HepG2 (cell line): Measurements from ENCODE around the gene ARHGDIA. TPM values are rescaled to one million over a fixed set of nuclear protein-coding genes. Genes with fewer than 3 reads are reported as not detected.

Experiments used
- HINFP ChIP-seq: sonication (generic); formaldehyde crosslinking; IDR thresholded peaks from 2 replicates; pipeline ENCODE4 v1.4.0; 2020; ENCODE audit warnings: low read depth, mild to moderate bottlenecking, missing genetic modification reagents
- MTA3 ChIP-seq: sonication (generic); formaldehyde crosslinking; IDR thresholded peaks from 2 replicates; pipeline ENCODE4 v1.4.0; 2020; ENCODE audit warnings: missing genetic modification reagents
- NFIB ChIP-seq: sonication (generic); formaldehyde crosslinking; IDR thresholded peaks from 2 replicates; pipeline ENCODE4 v1.9.0; 2021; ENCODE audit warnings: missing genetic modification reagents, mild to moderate bottlenecking, borderline replicate concordance
- NKX3-1 ChIP-seq: sonication (generic); formaldehyde crosslinking; IDR thresholded peaks from 2 replicates; pipeline ENCODE4 v1.5.0; 2020; ENCODE audit warnings: missing genetic modification reagents
- SRSF1 ChIP-seq: fragments of 200-400 bp; formaldehyde crosslinking; optimal IDR thresholded peaks from 2 replicates; pipeline ENCODE3; 2017; ENCODE audit warnings: mild to moderate bottlenecking, low read depth, low read length, moderate library complexity
- TBL1XR1 ChIP-seq: fragments of 150-350 bp; IDR thresholded peaks from 2 replicates; pipeline ENCODE4 v1.6.1; 2014; ENCODE audit warnings: borderline replicate concordance, low read length; ENCODE audit not compliant: partially characterized antibody
- TBP ChIP-seq: sonication (generic); formaldehyde crosslinking; IDR thresholded peaks from 2 replicates; pipeline ENCODE4 v1.5.0; 2020; ENCODE audit warnings: missing genetic modification reagents
- ZNF235 ChIP-seq: sonication (generic); formaldehyde crosslinking; IDR thresholded peaks from 2 replicates; pipeline ENCODE4 v1.8.1; 2023; ENCODE audit warnings: mild to moderate bottlenecking, missing genetic modification reagents, borderline replicate concordance
- ZNF318 ChIP-seq: sonication (generic); formaldehyde crosslinking; IDR thresholded peaks from 2 replicates; pipeline ENCODE4 v1.4.0; 2020; ENCODE audit warnings: mild to moderate bottlenecking, missing genetic modification reagents
- ZNF574 ChIP-seq: sonication (generic); formaldehyde crosslinking; IDR thresholded peaks from 2 replicates; pipeline ENCODE4 v1.4.0; 2020; ENCODE audit warnings: missing genetic modification reagents
- ZNF629 ChIP-seq: sonication (generic); formaldehyde crosslinking; conservative IDR thresholded peaks from 2 replicates; pipeline ENCODE4 v1.5.0; 2020; ENCODE audit warnings: missing genetic modification reagents
- ZNF740 ChIP-seq: sonication (generic); formaldehyde crosslinking; IDR thresholded peaks from 2 replicates; pipeline ENCODE4 v1.4.0; 2020; ENCODE audit warnings: missing genetic modification reagents
- polyA plus RNA-seq, 8 experiments: library from polyadenylated mRNA; depleted of rRNA in 3 of 8; stranded (reverse) in 7 of 8; unstranded in 1 of 8; fragments of >200 nt; fragmentation: Illumina TruSeq in 4 of 8; extraction: Trizol in 4 of 8; gene quantifications; 2 replicates each; pipeline versions ENCODE4 v1.2.1 to v1.2.3, GENCODE V29; 2011 to 2016; ENCODE audit warnings: low read depth in 4 of 8, missing spikeins in 1 of 8, mixed read lengths in 1 of 8; ENCODE audit not compliant: insufficient read depth in 1 of 8
- total RNA-seq, 5 experiments: library from RNA; depleted of rRNA; stranded (reverse); fragments of >200 nt; fragmentation: Illumina TruSeq; extraction: Trizol; gene quantifications; 2 replicates each; pipeline ENCODE4 v1.2.3, GENCODE V29; 2016; ENCODE audit warnings: low read depth in 1 of 5
- TF ChIP-seq, protein P1 (sequence below): sonication (generic); formaldehyde crosslinking; conservative IDR thresholded peaks from 2 replicates; pipeline ENCODE4 v1.8.0; 2022; ENCODE audit warnings: mild to moderate bottlenecking, moderate library complexity, missing genetic modification reagents

Gene ARHGDIA
- total and polyA plus RNA-seq, 2 of the 13 experiments (the other 11 are each of a cell fraction or from before 2014, with no cell fraction given) = 40.0 to 64.0 TPM

DNA sequence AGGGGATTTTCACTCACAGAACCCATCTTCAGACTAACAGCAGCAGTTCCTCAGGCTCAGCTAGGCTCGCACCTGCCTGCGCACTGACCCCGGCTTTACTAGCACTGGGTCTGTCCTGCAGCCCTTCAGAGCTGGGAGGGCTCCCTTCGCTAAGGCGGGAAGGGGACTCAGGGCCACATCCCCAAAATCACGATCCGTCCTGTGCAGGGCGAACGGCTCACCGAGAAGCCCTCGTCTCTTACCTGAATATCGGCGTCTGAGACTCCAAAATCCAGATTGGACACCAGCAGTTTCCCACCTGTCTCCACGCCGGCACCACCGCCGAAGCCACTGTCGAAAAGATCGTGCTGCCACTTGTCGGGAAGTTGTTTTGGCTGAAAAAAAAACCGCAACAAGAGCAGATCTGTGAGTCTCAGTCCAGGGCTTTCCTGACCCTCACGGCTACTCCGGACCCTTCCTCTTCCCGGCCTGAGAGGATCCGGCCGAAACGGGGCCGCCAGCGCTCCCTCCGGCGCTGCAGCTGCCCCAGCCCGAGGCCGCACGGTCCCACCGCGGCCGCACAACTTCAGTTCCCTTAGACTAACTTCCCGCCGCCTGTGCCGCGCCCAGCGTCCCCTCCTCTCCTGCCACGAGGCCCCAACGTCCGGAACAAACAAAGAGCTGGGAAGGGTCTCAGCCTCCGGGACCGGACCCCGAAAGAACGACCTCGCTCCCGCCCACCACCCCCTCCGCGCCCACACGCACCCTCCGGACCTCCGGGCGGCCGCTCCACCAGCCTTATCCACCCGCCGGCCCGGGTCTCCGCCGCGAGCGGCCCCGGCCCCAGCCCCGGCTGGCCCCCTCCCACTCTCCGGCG lies 19.5 kb upstream of the ARHGDIA start (continued):
- TF ChIP-seq, protein P1, sequence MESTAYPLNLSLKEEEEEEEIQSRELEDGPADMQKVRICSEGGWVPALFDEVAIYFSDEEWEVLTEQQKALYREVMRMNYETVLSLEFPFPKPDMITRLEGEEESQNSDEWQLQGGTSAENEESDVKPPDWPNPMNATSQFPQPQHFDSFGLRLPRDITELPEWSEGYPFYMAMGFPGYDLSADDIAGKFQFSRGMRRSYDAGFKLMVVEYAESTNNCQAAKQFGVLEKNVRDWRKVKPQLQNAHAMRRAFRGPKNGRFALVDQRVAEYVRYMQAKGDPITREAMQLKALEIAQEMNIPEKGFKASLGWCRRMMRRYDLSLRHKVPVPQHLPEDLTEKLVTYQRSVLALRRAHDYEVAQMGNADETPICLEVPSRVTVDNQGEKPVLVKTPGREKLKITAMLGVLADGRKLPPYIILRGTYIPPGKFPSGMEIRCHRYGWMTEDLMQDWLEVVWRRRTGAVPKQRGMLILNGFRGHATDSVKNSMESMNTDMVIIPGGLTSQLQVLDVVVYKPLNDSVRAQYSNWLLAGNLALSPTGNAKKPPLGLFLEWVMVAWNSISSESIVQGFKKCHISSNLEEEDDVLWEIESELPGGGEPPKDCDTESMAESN (CRISPR knock-in tag) = peak; percentile 33; the same call in 1 of the 2 replicates
- TF ChIP-seq MTA3 (CRISPR knock-in tag) (no peak), ZNF629 (CRISPR knock-in tag) (no peak), ZNF740 (CRISPR knock-in tag) (no peak), ZNF235 (CRISPR knock-in tag) (no peak), NFIB (CRISPR knock-in tag) (no peak), ZNF318 (CRISPR knock-in tag) (no peak), SRSF1 (no peak), HINFP (CRISPR knock-in tag) (peak; percentile 24; the same call in 1 of the 2 replicates), TBP (CRISPR knock-in tag) (no peak), TBL1XR1 (no peak), ZNF574 (CRISPR knock-in tag) (no peak), NKX3-1 (peak; percentile 26; the same call in 1 of the 2 replicates)
